ENCODE measurements around the gene TAF11L11. TPM values are rescaled to one million over a fixed set of nuclear protein-coding genes. Genes with fewer than 3 reads are reported as not detected.
"Not testable (repeated sequence)": the region's sequence is repeated elsewhere in the genome, so short reads cannot be mapped to it uniquely, and the experiment has no call there.

TAF11L11 gene
- not detected in 2 replicates for total RNA-seq
- not detected for polyA plus RNA-seq (2012)

GRCh38 chr5:17603880-17604279 is at the start of gene TAF11L11:
TSS of gene TAF11L11 (plus strand) at chr5:17604183.
- DNase-seq (ENCODE audit: low read depth) = not testable (repeated sequence)

- DNase-seq (ENCODE audit: low read depth) = not testable (repeated sequence)
These were observed 18.3 kb upstream of the TAF11L11 start, which contains the start of gene TAF11L7 for GRCh38 chr5:17585658-17586057. TSS of gene TAF11L7 (minus strand) at chr5:17585758.

- DNase-seq (ENCODE audit: low read depth) = not testable (repeated sequence)
These were observed 13.1 kb upstream of the TAF11L11 start, which contains the start of gene TAF11L8 for GRCh38 chr5:17590860-17591259. TSS of gene TAF11L8 (minus strand) at chr5:17590960.

- not testable (repeated sequence) for DNase-seq (ENCODE audit: low read depth)
These were observed 9.7 kb upstream of the TAF11L11 start, which contains the start of gene TAF11L9 for GRCh38 chr5:17594255-17594654. TSS of gene TAF11L9 (minus strand) at chr5:17594394.

- DNase-seq (ENCODE audit: low read depth) = not testable (repeated sequence)
These were observed 6.3 kb upstream of the TAF11L11 start, which contains the start of gene TAF11L10 for GRCh38 chr5:17597728-17598127. TSS of gene TAF11L10 (minus strand) at chr5:17597828.

- DNase-seq (ENCODE audit: low read depth) = no peak
These were observed 968 bp downstream of the TAF11L11 start for GRCh38 chr5:17604951-17605350.

- not testable (repeated sequence) for DNase-seq (ENCODE audit: low read depth)
These were observed 3.5 kb downstream of the TAF11L11 start for GRCh38 chr5:17607461-17607860.

- not testable (repeated sequence) for DNase-seq (ENCODE audit: low read depth)
These were observed 6.1 kb downstream of the TAF11L11 start, which contains the start of gene TAF11L12 for GRCh38 chr5:17610092-17610491. TSS of gene TAF11L12 (plus strand) at chr5:17610392.

GRCh38 chr5:17614872-17615605 is 11.1 kb downstream of the TAF11L11 start:
- DNase-seq (ENCODE audit: low read depth) = no peak

- no peak for DNase-seq (ENCODE audit: low read depth)
These were observed 15.4 kb downstream of the TAF11L11 start for GRCh38 chr5:17619354-17619753.

GRCh38 chr5:17620627-17621026 is 16.6 kb downstream of the TAF11L11 start:
- DNase-seq (ENCODE audit: low read depth) = no peak

- DNase-seq (ENCODE audit: low read depth) = no peak
These were observed 21.7 kb downstream of the TAF11L11 start for GRCh38 chr5:17625686-17626085.

GRCh38 chr5:17631788-17632187 is 27.8 kb downstream of the TAF11L11 start, which contains the start of gene TAF11L13:
TSS of gene TAF11L13 (plus strand) at chr5:17632088.
- DNase-seq (ENCODE audit: low read depth) = not testable (repeated sequence)

GRCh38 chr5:17634160-17634559 is 30.2 kb downstream of the TAF11L11 start, which contains the start of gene TAF11L14:
TSS of gene TAF11L14 (plus strand) at chr5:17634460.
- no peak for DNase-seq (ENCODE audit: low read depth)

GRCh38 chr5:17649232-17649631 is 45.2 kb downstream of the TAF11L11 start:
- DNase-seq (ENCODE audit: low read depth) = not testable (repeated sequence)

GRCh38 chr5:17655201-17655759 is 51.3 kb downstream of the TAF11L11 start:
- not testable (repeated sequence) for DNase-seq (ENCODE audit: low read depth)

Other genes with a start within 250 kb of the TAF11L11 start
- not detected in 2 replicates for gene TAF11L2, start 106.0 kb upstream of the TAF11L11 start, total RNA-seq
- not detected in 2 replicates for gene TAF11L3, start 85.8 kb upstream of the TAF11L11 start, total RNA-seq
- gene TAF11L4, start 82.4 kb upstream of the TAF11L11 start, total RNA-seq = not detected in 2 replicates
- not detected in 2 replicates for gene TAF11L5, start 78.9 kb upstream of the TAF11L11 start, total RNA-seq
- gene TAF11L6, start 75.5 kb upstream of the TAF11L11 start, total RNA-seq = not detected in 2 replicates
- not detected in 2 replicates for gene TAF11L7, start 18.4 kb upstream of the TAF11L11 start, total RNA-seq
- gene TAF11L8, start 13.2 kb upstream of the TAF11L11 start, total RNA-seq = not detected in 2 replicates
- not detected in 2 replicates for gene TAF11L9, start 9.8 kb upstream of the TAF11L11 start, total RNA-seq
- not detected in 2 replicates for gene TAF11L10, start 6.4 kb upstream of the TAF11L11 start, total RNA-seq
- gene TAF11L12, start 6.2 kb downstream of the TAF11L11 start, total RNA-seq = not detected in 2 replicates
- gene TAF11L13, start 27.9 kb downstream of the TAF11L11 start, total RNA-seq = not detected in 2 replicates
- not detected in 2 replicates for gene TAF11L14, start 30.3 kb downstream of the TAF11L11 start, total RNA-seq